ENCODE results near the gene P2RY14. TPM values are rescaled to one million over a fixed set of nuclear protein-coding genes. Genes with fewer than 3 reads are reported as not detected.

P2RY14 gene
- total and polyA plus RNA-seq, 10 of the 15 experiments (the other 5 are each of a cell fraction or from before 2014, with no cell fraction given), result 0.06 to 0.37 (median 0.28) TPM; not detected in 7

DNA sequence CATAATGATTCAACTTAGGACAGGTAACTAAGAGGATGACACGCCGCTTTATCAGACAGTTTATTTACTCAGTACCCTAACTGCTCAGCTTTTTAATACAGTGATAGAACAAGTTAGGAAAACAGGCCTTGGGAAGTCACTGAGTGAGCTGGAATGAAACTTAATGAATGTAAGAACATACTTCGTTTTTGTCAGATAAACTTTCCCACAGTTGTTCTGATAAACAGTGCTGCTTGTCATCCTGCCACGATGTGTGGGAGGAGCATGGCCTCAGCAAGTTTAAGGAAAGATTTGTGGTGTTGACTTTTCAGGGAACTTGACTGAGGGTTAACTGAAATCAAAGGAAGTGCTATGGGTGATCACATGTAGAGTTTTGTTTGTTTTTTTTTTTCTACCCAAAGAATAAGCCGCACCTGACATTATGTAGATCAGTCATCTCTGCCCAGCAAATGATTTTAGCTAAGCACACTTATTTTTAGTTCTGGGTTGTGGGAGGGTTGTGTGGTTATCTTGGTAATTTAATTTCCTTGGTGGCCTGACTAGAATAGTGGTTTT, 5.6 kb upstream of the P2RY14 start:
- Histone ChIP-seq H3K4me1 (ENCODE audit: control insufficient read depth, insufficient read depth, low read length) (no peaks in the 10 kb centered on the region), H3K36me3 (ENCODE audit: control insufficient read depth in 2 of 2, insufficient read depth in 2 of 2, low read length in 1 of 2) (no peaks in the 10 kb centered on the region), H3K27me3 (replicated peaks in 1 of 2; ENCODE audit: control insufficient read depth in 2 of 2, insufficient read depth in 2 of 2, low read length in 1 of 2) (no peaks in the 10 kb centered on the region), H4K20me1 (ENCODE audit: control insufficient read depth, insufficient read depth) (no peaks in the 10 kb centered on the region), H3K9ac (ENCODE audit: control insufficient read depth, insufficient read depth, low read length) (no peak overlapping the region), H2AFZ (ENCODE audit: control insufficient read depth, low read depth, low read length) (no peak overlapping the region), H3K4me3 (no peak overlapping the region), H3K27ac (ENCODE audit: control insufficient read depth, insufficient read depth) (no peak overlapping the region), H3K9me3 (replicated peaks; ENCODE audit: control insufficient read depth, insufficient read depth, low read length) (no peaks in the 10 kb centered on the region), H3K4me2 (ENCODE audit: control insufficient read depth, insufficient read depth) (no peak overlapping the region), H3K79me2 (ENCODE audit: control insufficient read depth, insufficient read depth, low read length) (no peaks in the 10 kb centered on the region)
- ATAC-seq (no peak; the same call in 2 of the 3 replicates), DNase-seq (ENCODE audit: low read depth, low spot score) (no peak), FAIRE-seq (no peak)
- CTCF ChIA-PET, result interaction anchor here (0.6 to 4.4 kb wide), 6 partner anchors 9 to 121 kb away, joined by 3 to 37 read pairs (median 4); no protein-coding TSS in a partner anchor
- TF ChIP-seq NRF1 (conservative IDR thresholded peaks at IDR 0.05; ENCODE audit: low read depth, low read length) (no peak), TCF12 (IDR thresholded peaks at IDR 0.05; ENCODE audit: low read depth, low read length) (no peak), CREB1 (IDR thresholded peaks at IDR 0.05; ENCODE audit: low read depth) (no peak), CEBPB (IDR thresholded peaks at IDR 0.05; ENCODE audit: borderline replicate concordance in 1 of 2, low read depth in 2 of 2, low read length in 2 of 2) (no peak), CBFB (IDR thresholded peaks at IDR 0.05; ENCODE audit: low read depth) (no peak), ASH2L (IDR thresholded peaks at IDR 0.05; ENCODE audit: borderline replicate concordance, low read depth) (no peak), YBX1 (IDR thresholded peaks at IDR 0.05) (no peak), NR2C2 (IDR thresholded peaks at IDR 0.05; ENCODE audit: borderline replicate concordance, control insufficient read depth, insufficient read length, low read depth) (no peak), STAT1 (conservative IDR thresholded peaks at IDR 0.05) (no peak), POU2F2 (IDR thresholded peaks at IDR 0.05; ENCODE audit: borderline replicate concordance, low read depth, low read length) (no peak), MYB (IDR thresholded peaks at IDR 0.05; ENCODE audit: borderline replicate concordance, low read depth, low read length) (no peak), ZNF217 (IDR thresholded peaks at IDR 0.05) (no peak), SP1 (IDR thresholded peaks at IDR 0.05; ENCODE audit: low read depth, low read length) (no peak), IKZF1 (conservative IDR thresholded peaks at IDR 0.05) (no peak), KDM1A (IDR thresholded peaks at IDR 0.05; ENCODE audit: borderline replicate concordance) (no peak), TCF7 (IDR thresholded peaks at IDR 0.05; ENCODE audit: borderline replicate concordance) (no peak)
- TF ChIP-seq, protein P1, sequence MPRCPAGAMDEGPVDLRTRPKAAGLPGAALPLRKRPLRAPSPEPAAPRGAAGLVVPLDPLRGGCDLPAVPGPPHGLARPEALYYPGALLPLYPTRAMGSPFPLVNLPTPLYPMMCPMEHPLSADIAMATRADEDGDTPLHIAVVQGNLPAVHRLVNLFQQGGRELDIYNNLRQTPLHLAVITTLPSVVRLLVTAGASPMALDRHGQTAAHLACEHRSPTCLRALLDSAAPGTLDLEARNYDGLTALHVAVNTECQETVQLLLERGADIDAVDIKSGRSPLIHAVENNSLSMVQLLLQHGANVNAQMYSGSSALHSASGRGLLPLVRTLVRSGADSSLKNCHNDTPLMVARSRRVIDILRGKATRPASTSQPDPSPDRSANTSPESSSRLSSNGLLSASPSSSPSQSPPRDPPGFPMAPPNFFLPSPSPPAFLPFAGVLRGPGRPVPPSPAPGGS (IDR thresholded peaks at IDR 0.05; ENCODE audit: borderline replicate concordance, insufficient read depth, low read depth, low read length, poor library complexity, severe bottlenecking), result no peak
- TF ChIP-seq, protein P2, sequence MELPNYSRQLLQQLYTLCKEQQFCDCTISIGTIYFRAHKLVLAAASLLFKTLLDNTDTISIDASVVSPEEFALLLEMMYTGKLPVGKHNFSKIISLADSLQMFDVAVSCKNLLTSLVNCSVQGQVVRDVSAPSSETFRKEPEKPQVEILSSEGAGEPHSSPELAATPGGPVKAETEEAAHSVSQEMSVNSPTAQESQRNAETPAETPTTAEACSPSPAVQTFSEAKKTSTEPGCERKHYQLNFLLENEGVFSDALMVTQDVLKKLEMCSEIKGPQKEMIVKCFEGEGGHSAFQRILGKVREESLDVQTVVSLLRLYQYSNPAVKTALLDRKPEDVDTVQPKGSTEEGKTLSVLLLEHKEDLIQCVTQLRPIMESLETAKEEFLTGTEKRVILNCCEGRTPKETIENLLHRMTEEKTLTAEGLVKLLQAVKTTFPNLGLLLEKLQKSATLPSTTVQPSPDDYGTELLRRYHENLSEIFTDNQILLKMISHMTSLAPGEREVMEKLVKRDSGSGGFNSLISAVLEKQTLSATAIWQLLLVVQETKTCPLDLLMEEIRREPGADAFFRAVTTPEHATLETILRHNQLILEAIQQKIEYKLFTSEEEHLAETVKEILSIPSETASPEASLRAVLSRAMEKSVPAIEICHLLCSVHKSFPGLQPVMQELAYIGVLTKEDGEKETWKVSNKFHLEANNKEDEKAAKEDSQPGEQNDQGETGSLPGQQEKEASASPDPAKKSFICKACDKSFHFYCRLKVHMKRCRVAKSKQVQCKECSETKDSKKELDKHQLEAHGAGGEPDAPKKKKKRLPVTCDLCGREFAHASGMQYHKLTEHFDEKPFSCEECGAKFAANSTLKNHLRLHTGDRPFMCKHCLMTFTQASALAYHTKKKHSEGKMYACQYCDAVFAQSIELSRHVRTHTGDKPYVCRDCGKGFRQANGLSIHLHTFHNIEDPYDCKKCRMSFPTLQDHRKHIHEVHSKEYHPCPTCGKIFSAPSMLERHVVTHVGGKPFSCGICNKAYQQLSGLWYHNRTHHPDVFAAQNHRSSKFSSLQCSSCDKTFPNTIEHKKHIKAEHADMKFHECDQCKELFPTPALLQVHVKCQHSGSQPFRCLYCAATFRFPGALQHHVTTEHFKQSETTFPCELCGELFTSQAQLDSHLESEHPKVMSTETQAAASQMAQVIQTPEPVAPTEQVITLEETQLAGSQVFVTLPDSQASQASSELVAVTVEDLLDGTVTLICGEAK (IDR thresholded peaks at IDR 0.05; ENCODE audit: borderline replicate concordance), result no peak
- TF ChIP-seq, protein P3, sequence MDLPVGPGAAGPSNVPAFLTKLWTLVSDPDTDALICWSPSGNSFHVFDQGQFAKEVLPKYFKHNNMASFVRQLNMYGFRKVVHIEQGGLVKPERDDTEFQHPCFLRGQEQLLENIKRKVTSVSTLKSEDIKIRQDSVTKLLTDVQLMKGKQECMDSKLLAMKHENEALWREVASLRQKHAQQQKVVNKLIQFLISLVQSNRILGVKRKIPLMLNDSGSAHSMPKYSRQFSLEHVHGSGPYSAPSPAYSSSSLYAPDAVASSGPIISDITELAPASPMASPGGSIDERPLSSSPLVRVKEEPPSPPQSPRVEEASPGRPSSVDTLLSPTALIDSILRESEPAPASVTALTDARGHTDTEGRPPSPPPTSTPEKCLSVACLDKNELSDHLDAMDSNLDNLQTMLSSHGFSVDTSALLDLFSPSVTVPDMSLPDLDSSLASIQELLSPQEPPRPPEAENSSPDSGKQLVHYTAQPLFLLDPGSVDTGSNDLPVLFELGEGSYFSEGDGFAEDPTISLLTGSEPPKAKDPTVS (IDR thresholded peaks at IDR 0.05; ENCODE audit: low read depth, low read length), result no peak
- RAD21 ChIA-PET (ENCODE audit: unreplicated experiment), result interaction anchor here (0.8 to 1.8 kb wide), 3 partner anchors 54 to 116 kb away, joined by 4 to 9 read pairs (median 5); no protein-coding TSS in a partner anchor
- 38% methylated on average over 5 of the region's 5 CpGs for WGBS (ENCODE audit: insufficient coverage, insufficient replicate concordance, low lambda C conversion rate, missing lambda C conversion rate)
- in situ Hi-C loops (cut with MboI) (no loop called here), intact Hi-C loops (cut with micrococcal nuclease; ENCODE audit: unreplicated experiment) (loop anchor here (1.0 to 5.0 kb wide), 3 partner anchors 57 to 357 kb away; no protein-coding TSS in a partner anchor)
- POLR2A ChIA-PET, result no interaction called here
- SMC1A ChIA-PET (ENCODE audit: uncharacterized antibody, unreplicated experiment), result interaction anchor here (0.6 to 3.6 kb wide), 5 partner anchors 16 to 122 kb away, joined by 3 to 17 read pairs (median 6); no protein-coding TSS in a partner anchor
- BruUV-seq (replicated peaks), result no TSS peak

Data from GM12878 (cell line).